ENCODE results near the gene ARRDC2.
A peak's percentile ranks its signal among the peaks of the same experiment; 100 is the strongest.
"Not testable (repeated sequence)": the region's sequence is repeated elsewhere in the genome, so short reads cannot be mapped to it uniquely, and the experiment has no call there.

Gene ARRDC2

GRCh38 chr19:17993076-17993813, 14.7 kb upstream of the ARRDC2 start:
- DNase-seq, result no peak

GRCh38 chr19:17996826-17997316, 11.1 kb upstream of the ARRDC2 start:
- peak; percentile 33 for DNase-seq

GRCh38 chr19:17997969-17998826, 9.8 kb upstream of the ARRDC2 start:
- DNase-seq, result no peak

- no peak for DNase-seq
Measured at GRCh38 chr19:17998827-17999150, 9.2 kb upstream of the ARRDC2 start.

GRCh38 chr19:17999684-18000479, 8.1 kb upstream of the ARRDC2 start:
- no peak for DNase-seq

GRCh38 chr19:18000480-18000914, 7.5 kb upstream of the ARRDC2 start:
- DNase-seq, result no peak

GRCh38 chr19:18000915-18001776, 6.8 kb upstream of the ARRDC2 start:
- DNase-seq, result peak; percentile 86

- DNase-seq, result no peak
Measured at GRCh38 chr19:18001777-18002345, 6.1 kb upstream of the ARRDC2 start.

- no peak for DNase-seq
Measured at GRCh38 chr19:18002347-18002850, 5.6 kb upstream of the ARRDC2 start.

- DNase-seq, result not testable (repeated sequence)
Measured at GRCh38 chr19:18005750-18006149, 2.2 kb upstream of the ARRDC2 start.

GRCh38 chr19:18007044-18007916, 690 bp upstream of the ARRDC2 start:
- peak; percentile 65 for DNase-seq

GRCh38 chr19:18008814-18009213, 844 bp downstream of the ARRDC2 start:
- DNase-seq, result no peak

- no peak for DNase-seq
Measured at GRCh38 chr19:18009412-18010066, 1.6 kb downstream of the ARRDC2 start.

GRCh38 chr19:18010149-18010548, 2.2 kb downstream of the ARRDC2 start:
- DNase-seq, result no peak

- DNase-seq, result no peak
Measured at GRCh38 chr19:18013210-18014111, 5.5 kb downstream of the ARRDC2 start.

- DNase-seq, result no peak
Measured at GRCh38 chr19:18014197-18014596, 6.2 kb downstream of the ARRDC2 start.

- DNase-seq, result no peak
Measured at GRCh38 chr19:18016209-18016910, 8.4 kb downstream of the ARRDC2 start.

Measured in NCI-H2029 (cell line).